NCI-H2029 (cell line): ENCODE measurements around the gene CHMP1A.
"Not testable (repeated sequence)": the region's sequence is repeated elsewhere in the genome, so short reads cannot be mapped to it uniquely, and the experiment has no call there.

ENCODE experiments used
- DNase-seq: peaks from one replicate; lab custom pipeline; 2025; lab: John Stamatoyannopoulos, UW

CHMP1A gene

GRCh38 chr16:89691986-89692569 lies 34.6 kb upstream of the CHMP1A start:
- DNase-seq: no peak

DNA sequence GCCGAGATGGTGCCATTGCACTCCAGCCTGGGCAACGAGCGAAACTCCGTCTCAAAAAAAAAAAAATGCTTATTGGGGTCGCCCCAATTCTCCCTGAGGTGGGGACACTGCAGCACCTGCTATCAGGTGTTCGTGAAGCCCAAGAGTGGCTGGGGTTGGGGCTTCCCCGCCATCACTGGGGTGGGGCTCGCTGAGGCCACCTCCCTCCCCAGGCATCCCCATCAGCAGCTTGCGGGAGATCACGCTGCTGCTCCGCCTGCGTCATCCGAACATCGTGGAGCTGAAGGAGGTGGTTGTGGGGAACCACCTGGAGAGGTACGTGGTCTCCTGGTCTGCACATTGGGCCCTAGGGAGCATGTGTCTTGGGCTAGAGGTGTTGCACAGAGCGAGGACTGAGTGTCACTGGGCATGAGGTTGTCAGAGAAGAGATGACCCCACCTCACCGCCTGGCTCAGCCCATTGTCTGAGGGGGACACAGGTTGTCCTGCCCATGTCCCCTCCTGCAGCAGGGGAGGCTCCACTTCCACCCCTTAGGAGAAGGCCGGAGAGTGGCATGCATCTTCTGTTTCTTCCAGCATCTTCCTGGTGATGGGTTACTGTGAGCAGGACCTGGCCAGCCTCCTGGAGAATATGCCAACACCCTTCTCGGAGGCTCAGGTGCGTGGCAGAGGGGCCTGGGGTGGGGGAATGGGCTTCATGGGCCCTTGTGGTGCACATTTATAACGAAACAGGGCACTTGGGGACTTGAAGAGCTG lies 33.9 kb upstream of the CHMP1A start:
- no peak for DNase-seq

DNA sequence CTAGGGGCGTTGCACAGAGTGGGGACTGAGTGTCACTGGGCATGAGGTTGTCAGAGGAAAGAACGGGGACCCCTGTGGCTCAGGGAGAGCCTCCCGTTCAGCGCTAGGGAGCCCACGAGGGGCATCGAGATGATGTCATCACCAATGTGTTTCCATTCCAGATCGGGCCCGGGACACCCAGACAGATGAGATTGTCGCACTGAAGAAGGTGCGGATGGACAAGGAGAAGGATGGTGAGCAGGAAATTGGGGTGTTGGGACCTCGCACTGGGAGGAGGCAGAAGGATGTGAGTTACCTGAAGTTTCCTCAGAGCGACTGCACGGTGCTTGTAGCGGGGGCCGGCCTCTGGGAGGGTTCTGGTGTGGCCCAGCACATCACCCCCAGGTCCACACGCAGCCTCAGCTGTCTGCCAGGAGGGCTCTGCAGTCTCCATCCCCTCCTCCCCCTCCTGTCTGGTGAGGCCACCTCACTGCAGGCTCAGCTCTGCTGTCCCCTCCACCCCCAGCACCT lies 32.9 kb upstream of the CHMP1A start:
- no peak for DNase-seq

DNA sequence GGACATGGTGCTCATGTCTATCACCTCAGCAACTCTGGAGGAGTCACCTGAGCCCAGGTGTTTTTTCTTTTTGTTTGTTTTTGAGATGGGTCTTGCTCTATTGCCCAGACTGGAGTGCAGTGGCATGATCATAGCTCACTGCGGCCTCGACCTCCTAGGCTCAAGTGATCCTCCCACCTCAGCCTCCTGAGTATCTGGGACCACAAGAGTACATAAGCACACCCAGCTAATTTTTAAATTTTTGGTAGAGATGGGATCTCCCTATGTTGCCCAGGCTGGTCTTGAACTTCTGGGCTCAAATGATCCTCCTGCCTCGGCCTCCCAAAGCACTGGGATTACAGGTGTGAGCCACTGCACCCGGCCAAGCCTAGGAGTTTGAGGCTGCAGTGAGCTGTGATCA lies 32.1 kb upstream of the CHMP1A start:
- not testable (repeated sequence) for DNase-seq

DNA sequence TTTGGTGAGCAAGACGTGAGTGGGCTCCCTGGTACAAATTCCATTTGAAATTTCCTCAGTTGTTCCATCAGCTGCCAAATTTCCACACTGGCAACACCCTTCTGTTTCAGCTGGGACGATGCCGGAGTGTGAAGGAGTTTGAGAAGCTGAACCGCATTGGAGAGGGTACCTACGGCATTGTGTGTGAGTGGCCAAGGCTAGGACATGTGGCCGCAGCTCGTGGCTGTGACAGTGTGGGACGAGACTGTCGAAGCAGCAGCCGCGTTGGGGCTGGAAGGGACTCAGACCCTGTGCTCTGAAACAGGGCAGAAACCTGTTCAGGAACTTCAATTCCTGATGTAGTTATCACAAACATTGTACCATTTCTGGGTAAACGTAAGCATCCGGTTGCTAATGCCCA lies 31.6 kb upstream of the CHMP1A start:
- no peak for DNase-seq

DNA sequence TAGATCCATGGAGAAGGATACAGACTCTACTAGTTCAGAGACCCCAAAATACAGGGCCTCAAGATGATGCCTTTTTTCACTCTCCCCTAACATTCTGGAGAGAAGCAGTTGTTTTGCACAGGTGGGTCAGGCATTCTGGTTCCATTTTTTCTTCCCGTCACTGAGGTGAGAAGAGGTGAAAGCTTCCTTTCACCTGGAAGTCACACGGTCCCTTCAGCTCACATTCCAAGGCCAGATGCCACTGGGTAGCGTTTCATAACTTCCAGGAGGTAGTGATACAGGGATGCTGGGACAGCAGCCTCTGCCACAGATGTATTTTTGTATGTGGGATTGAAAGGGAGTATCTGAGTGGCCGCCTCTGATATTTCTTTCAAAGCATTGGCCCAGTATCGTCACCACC lies 30.9 kb upstream of the CHMP1A start:
- no peak for DNase-seq

DNA sequence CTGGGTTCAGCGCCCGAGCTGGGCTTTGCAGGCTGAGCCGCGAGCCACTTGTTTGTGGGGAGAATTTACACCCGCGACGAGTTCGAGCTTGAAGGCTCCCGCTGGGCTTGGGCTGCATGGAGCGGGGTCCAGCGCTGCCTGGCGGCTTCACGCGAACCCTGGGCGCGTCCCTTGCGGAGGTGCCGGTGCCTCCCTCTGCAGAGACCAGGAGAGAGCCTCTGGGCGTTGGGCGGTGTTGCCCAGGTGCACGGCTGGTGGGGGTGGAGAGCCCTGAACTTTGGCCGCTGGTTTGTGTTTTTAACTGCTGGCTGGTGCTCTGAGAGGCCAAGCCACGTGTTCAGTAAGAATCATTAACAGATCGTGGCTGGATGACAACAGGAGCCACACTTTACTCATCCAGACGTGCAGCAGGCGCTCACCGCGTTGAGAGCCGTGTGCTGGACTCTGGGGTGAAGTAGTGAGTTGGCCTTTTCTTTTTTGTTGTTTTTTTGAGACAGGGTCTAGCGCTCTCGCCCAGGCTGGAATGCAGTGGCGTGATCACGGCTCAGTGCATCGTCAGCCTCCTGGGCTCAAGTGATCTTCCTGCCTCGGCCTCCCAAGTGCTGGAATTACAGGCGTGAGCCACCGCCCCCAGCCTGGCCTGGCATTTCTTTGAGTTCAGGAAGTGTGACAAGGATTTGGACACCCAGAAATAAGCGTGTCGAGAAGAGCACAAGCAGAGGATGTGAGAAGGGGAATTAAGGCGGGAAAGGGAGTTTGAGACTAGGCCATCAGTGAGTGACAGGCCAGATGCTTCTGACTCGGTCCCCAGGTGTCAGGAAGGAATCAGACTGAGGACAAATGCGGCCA lies 29.8 kb upstream of the CHMP1A start:
- DNase-seq: no peak

- DNase-seq: peak; percentile 62
Measured at GRCh38 chr16:89686520-89687091, 29.1 kb upstream of the CHMP1A start, which contains the start of gene CDK10. CDK10 (plus strand) TSS chr16:89686689; CDS start chr16:89686711, 22 bp downstream.

DNA sequence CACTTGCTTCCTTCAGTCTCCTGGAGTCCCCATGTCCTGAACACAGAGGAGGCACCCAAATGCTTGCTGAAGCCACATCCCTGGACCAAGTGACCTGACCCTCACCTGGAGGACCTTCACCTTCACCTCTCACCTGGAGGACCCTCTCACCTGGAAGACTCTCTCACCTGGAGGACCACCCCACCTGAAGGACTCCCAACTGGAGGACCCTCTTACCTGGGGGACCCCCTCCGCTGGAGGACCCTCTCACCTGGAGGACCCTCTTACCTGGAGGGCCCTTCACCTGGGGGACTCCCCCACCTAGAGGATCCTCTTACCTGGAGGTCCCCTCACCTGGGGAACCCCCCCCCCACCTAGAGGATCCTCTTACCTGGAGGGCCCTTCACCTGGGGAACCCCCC lies 28.4 kb upstream of the CHMP1A start:
- no peak for DNase-seq

DNA sequence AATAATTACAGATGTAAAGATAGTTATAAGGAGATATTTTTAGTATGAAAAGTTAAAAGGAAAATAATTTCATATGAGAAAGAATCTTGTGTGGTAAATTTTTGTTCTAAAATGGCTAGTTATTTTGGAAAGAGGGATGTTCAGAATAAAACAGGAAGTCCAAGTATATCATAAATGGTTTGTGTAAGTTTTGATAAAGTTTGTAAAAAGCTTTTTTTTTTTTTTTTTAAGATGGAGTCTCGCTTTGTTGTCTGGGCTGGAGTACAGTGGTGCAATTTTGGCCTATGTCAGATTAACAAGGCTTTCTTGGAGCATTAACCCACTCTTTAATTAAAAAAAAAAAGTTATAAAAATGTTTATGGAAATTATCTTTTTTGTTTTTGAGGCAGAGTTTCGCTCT lies 20.8 kb upstream of the CHMP1A start:
- no peak for DNase-seq

DNA sequence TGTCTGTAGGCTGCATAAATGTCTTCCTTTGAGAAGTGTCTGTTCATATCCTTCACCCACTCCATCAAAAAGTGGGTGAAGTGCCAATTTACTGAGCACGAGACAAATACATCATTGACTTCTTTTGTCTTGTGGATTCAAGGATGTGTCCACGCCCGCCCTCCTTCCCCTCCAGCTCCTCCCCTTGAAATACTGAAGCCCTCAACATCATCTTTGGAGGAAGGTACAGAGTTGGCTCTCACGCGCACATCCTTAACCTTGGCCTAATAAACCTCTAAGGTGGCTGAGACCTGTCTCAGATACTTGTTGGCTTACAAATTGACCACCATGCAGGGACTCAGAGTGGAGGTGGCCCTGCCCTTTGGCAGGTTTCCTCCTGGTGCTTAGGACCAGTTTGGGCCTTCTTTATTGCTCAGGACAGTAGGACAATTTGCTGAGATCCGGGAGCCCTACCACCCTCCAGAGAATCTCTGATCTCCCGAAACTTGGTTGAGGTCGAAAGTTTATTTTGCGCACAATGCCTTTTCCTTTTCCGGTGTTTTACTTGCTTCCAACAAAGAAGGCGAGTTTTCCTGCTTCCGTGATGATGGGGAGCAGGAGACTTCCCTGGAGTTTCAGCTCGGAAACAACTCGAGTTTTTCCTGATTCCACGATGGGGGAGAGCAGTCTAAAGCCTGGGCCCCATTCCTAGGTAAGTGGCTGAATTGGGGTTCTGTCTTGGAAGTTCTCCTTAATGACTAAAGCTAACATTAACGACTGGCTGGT lies 14.9 kb upstream of the CHMP1A start:
- DNase-seq: no peak

GRCh38 chr16:89671565-89671964 lies 14.1 kb upstream of the CHMP1A start:
- not testable (repeated sequence) for DNase-seq

DNA sequence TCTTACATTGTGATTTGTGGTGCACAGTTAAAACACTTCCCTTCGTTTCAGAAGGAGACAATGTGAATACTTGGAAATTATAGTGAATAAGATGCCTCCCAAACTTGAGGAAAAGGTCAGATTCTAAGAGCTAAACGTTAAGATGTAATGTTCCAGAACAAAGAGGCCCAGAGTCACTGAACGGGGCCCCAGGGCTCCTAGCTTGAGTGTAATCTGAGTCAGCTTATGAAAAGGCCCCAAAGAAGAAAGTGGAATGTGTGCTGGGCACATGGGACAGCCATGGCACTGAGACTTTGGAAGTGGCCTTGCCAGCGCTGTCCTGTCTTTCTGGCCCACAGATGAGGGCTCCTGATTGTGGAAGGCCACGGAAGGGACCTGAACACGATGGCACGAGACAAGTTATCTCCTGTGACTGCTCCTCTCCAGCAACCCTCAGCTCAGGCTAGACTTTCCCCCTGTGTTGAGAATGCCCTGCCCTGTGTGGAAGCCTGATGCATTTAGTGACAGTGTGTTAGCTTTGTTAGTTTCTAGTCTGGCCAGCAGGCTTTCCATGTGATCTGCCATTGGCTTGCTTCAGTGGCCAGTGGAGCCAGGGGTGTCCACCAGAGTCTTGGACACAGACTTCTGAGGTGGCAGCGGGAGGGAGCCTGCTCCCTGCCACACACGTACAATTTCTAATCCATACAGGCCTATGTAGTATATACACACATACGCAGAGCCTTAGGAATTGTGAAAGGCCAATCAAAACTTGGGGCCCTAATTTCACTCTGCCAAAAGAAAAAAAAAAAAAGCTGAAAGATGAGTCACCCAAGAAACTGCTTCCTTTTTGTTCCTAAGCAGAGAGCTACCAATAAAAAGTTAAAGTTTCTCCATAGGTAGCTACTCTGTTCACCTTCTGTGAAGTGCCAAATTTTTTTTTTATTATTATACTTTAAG lies 13.3 kb upstream of the CHMP1A start:
- DNase-seq: no peak

GRCh38 chr16:89669755-89670154 lies 12.2 kb upstream of the CHMP1A start:
- DNase-seq: no peak

- no peak for DNase-seq
Measured at GRCh38 chr16:89668790-89669158, 11.3 kb upstream of the CHMP1A start.

- no peak for DNase-seq
Measured at GRCh38 chr16:89667633-89668032, 10.1 kb upstream of the CHMP1A start.

DNA sequence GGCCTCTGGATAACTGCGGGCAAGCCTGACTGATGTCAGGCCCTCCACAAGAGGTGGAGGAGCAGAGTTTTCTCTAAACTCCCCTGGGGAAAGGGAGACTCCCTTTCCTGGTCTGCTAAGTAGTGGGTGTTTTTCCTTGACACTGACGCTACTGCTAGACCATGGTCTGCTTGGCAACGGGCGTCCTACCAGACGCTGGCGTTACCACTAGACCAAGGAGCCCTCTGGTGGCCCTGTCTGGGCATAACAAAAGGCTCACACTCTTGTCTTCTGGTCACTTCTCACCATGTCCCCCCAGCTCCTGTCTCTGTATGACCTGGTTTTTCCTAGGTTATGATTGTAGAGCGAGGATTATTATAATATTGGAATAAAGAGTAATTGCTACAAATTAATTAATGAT lies 9.5 kb upstream of the CHMP1A start:
- peak; percentile 5 for DNase-seq

- DNase-seq: not testable (repeated sequence)
Measured at GRCh38 chr16:89664238-89664637, 6.7 kb upstream of the CHMP1A start.

DNA sequence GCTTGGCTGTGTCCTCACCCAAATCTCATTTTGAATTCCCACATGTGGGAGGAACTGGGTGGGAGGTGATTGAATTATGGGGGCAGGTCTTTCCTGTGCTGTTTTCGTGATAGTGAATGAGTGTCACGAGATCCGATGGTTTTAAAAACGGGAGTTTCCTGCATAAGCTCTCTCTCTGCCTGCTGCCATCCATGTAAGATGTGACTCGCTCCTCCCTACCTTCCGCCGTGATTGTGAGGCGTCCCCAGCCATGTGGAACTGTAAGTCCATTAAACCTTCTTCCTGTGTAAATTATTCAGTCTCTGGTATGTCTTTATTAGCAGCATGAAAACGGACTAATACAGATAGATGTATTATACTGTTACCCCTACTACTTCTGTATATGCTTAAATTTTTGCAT lies 3.7 kb upstream of the CHMP1A start:
- no peak for DNase-seq

DNA sequence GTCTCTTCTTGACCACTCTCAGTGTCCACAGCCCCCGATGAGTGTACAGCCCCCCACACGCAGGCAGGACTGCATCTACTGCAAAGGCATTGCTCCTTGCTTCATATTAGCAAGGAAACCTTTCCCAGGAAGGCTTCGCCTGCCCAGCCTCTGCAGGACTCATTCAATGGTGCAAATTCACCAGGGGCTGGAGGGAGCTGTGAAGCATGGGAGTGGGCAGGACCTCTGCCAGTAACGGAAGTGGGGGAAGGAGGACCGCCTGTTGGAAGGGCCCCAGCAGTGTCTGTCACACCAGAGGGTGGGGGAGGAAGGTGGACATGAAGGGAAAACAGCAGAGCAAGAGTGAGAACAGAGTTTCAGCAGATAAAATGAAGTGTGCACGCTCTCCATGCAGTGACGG lies 2.6 kb upstream of the CHMP1A start:
- no peak for DNase-seq
